Lower leg skin (tissue), 3 donors: Measurements from ENCODE around the gene SORCS2.

Source experiments
- POLR2A ChIP-seq, 2 donors: fragments of 450-650 bp; IDR thresholded peaks; one replicate each; pipeline ENCODE4 v1.6.1; 2016 to 2017; ENCODE audit warnings: antibody characterized with exemption in 2 of 2, mild to moderate bottlenecking in 1 of 2, moderate library complexity in 1 of 2
- TF ChIP-seq, protein P1 (sequence below), 3 donors: fragments of 450-650 bp; IDR thresholded peaks; one replicate each; pipeline ENCODE4 v1.5.1; 2016; ENCODE audit warnings: antibody characterized with exemption in 3 of 3, mild to moderate bottlenecking in 3 of 3, moderate library complexity in 2 of 3

DNA sequence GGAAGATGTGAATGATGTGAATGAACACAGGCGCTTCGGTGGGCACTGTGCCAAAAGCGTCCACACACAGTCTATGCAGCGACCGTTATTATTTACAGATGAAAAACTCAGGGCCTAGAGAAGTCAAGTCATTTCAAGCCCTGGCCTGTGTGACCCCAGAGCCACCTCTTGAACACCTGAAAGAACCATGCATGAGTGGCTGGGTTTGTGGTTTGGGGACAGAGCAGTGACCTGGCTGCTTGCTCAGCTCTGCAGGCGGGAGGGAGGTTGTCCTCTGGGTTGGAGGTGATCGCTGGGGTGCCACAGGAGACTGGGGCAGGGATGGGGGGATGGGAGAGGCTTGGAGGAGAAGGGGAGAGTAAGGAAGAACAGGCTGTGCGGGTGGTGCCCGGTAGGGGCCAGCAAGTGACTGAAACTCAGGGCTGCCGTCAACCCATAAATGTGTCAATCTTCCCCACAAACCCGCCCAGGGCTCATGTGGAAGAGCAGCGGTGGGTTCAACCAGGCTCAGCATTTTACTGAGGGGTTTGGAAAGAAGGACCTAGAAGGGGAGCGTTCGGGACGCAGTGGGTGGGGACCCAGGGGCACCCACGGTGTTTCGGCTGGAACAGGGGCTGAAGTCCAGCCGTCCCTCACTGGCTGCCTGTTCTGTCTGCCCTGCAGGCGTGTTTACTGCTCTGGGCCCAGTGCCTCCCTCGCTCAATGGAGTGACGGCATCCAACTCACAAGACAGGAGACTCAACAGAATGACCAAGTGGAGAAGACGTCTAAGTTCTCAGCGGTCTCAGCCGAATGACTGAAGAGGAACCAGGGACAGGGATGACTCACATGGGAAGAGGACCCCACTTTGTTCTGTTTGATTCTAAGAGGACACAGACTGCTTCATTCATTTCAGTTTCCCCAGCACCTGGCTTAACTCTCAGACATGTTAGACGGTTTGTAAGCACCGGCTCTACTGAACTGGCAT, 579.5 kb downstream of the SORCS2 start:
- no peak for TF ChIP-seq POLR2A (IDR thresholded peaks at IDR 0.05)
- TF ChIP-seq, protein P1, sequence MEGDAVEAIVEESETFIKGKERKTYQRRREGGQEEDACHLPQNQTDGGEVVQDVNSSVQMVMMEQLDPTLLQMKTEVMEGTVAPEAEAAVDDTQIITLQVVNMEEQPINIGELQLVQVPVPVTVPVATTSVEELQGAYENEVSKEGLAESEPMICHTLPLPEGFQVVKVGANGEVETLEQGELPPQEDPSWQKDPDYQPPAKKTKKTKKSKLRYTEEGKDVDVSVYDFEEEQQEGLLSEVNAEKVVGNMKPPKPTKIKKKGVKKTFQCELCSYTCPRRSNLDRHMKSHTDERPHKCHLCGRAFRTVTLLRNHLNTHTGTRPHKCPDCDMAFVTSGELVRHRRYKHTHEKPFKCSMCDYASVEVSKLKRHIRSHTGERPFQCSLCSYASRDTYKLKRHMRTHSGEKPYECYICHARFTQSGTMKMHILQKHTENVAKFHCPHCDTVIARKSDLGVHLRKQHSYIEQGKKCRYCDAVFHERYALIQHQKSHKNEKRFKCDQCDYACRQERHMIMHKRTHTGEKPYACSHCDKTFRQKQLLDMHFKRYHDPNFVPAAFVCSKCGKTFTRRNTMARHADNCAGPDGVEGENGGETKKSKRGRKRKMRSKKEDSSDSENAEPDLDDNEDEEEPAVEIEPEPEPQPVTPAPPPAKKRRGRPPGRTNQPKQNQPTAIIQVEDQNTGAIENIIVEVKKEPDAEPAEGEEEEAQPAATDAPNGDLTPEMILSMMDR (IDR thresholded peaks at IDR 0.05) = no peak
